OCI-LY7 (cell line): Measurements from ENCODE around the gene ACP7. TPM values are rescaled to one million over a fixed set of nuclear protein-coding genes. Genes with fewer than 3 reads are reported as not detected.
"Not testable (repeated sequence)": the region's sequence is repeated elsewhere in the genome, so short reads cannot be mapped to it uniquely, and the experiment has no call there.

Source experiments
- BruUV-seq: library from RNA; stranded (reverse); fragments of 400-500 nt; replicated peaks from 2 replicates; lab custom pipeline; 2021; lab: Mats Ljungman, UMichigan
- CTCF ChIA-PET: fragments of 300-600 bp; sonication (Branson Sonifier 250); formaldehyde crosslinking; loops from one replicate; lab custom pipeline; 2022; ENCODE audit warnings: antibody characterized with exemption; ENCODE audit not compliant: unreplicated experiment; lab: Charles Lee
- POLR2A ChIA-PET: fragments of 300-600 bp; sonication (Branson Sonifier 250); formaldehyde crosslinking; loops from one replicate; lab custom pipeline; 2022; ENCODE audit warnings: antibody characterized with exemption; lab: Charles Lee
- DNase-seq: peaks from one replicate; pipeline ENCODE4 v3.0.0-alpha.2; 2015; ENCODE audit warnings: low spot score
- H2AFZ ChIP-seq: fragments of 200-600 bp; sonication (generic), shearing (Covaris generic); 2 replicates; pipeline ENCODE4 v1.6.1; 2014; ENCODE audit warnings: mild to moderate bottlenecking, antibody characterized with exemption, low read length, moderate library complexity
- H3K27ac ChIP-seq: fragments of 200-600 bp; sonication (generic); 2 replicates; pipeline ENCODE4 v1.5.1; 2014; ENCODE audit warnings: mixed run types, low read depth, mild to moderate bottlenecking, moderate library complexity, low read length, inconsistent platforms; ENCODE audit not compliant: poor library complexity, severe bottlenecking
- H3K36me3 ChIP-seq: fragments of 200-600 bp; sonication (generic); 2 replicates; pipeline ENCODE4 v1.6.1; 2014; ENCODE audit warnings: mild to moderate bottlenecking, antibody characterized with exemption, low read length, moderate library complexity, mixed read lengths; ENCODE audit not compliant: insufficient read depth
- H3K4me1 ChIP-seq: fragments of 200-600 bp; sonication (generic); 2 replicates; pipeline ENCODE4 v1.5.1; 2014; ENCODE audit warnings: mild to moderate bottlenecking, low read length; ENCODE audit not compliant: insufficient read depth, poor library complexity, severe bottlenecking
- H3K4me2 ChIP-seq: fragments of 200-600 bp; sonication (generic); 2 replicates; pipeline ENCODE4 v1.6.1; 2014; ENCODE audit warnings: mild to moderate bottlenecking, low read length
- H3K4me3 ChIP-seq: fragments of 200-600 bp; sonication (generic); 2 replicates; pipeline ENCODE4 v1.5.1; 2014; ENCODE audit warnings: mild to moderate bottlenecking, low read depth, low read length; ENCODE audit not compliant: poor library complexity, severe bottlenecking
- H3K79me2 ChIP-seq: fragments of 200-600 bp; sonication (generic); 2 replicates; pipeline ENCODE4 v1.6.1; 2016; ENCODE audit warnings: low read depth, mild to moderate bottlenecking, low read length, moderate library complexity, mixed read lengths; ENCODE audit not compliant: insufficient read depth
- H3K9me2 ChIP-seq: fragments of 200-600 bp; sonication (generic); 2 replicates; pipeline ENCODE4 v1.6.1; 2016; ENCODE audit warnings: mild to moderate bottlenecking, low read length, mixed read lengths; ENCODE audit not compliant: insufficient read depth
- H3K9me3 ChIP-seq: fragments of 200-600 bp; sonication (generic); 2 replicates; pipeline ENCODE4 v1.6.1; 2014; ENCODE audit warnings: mild to moderate bottlenecking, mixed run types, low read length, mixed read lengths
- H4K20me1 ChIP-seq: fragments of 200-600 bp; sonication (generic); 2 replicates; pipeline ENCODE4 v1.6.1; 2014; ENCODE audit warnings: mild to moderate bottlenecking, antibody characterized with exemption, low read length, moderate library complexity, mixed read lengths; ENCODE audit not compliant: insufficient read depth
- CTCF ChIP-seq: fragments of 200-600 bp; sonication (generic); conservative IDR thresholded peaks from 2 replicates; pipeline ENCODE4 v1.5.1; 2014; ENCODE audit warnings: mild to moderate bottlenecking, antibody characterized with exemption, low read length, moderate library complexity, mixed read lengths
- EZH2phosphoT487 ChIP-seq: fragments of 200-600 bp; sonication (generic); IDR thresholded peaks from 2 replicates; pipeline ENCODE4 v1.6.1; 2018; ENCODE audit warnings: low read depth, borderline replicate concordance, mild to moderate bottlenecking, mixed run types, antibody characterized with exemption, low read length, moderate library complexity, mixed read lengths
- intact Hi-C: fragments of 100-400 bp; cut with micrococcal nuclease; formaldehyde crosslinking; loops from one replicate; pipeline ENCODE4 v1.10.0; 2022; ENCODE audit not compliant: unreplicated experiment
- total RNA-seq, 2 experiments: library from RNA; depleted of rRNA in 1 of 2; stranded (reverse); fragments of >200 nt in 1 of 2; shearing (Covaris generic) in 1 of 2; gene quantifications; 2 replicates each; pipeline ENCODE4 v1.2.3, GENCODE V29; 2014 to 2022

The ACP7 gene
- total RNA-seq, 2 experiments from 2014 or later, result not detected

- no peak for DNase-seq
- Histone ChIP-seq H4K20me1 (no peaks in the 10 kb centered on the region), H2AFZ (no peak overlapping the region), H3K4me1 (no peaks in the 10 kb centered on the region), H3K79me2 (no peaks in the 10 kb centered on the region), H3K4me2 (no peak overlapping the region), H3K27ac (no peak overlapping the region), H3K9me2 (no peaks in the 10 kb centered on the region), H3K4me3 (no peak overlapping the region), H3K9me3 (no peaks in the 10 kb centered on the region), H3K36me3 (no peaks in the 10 kb centered on the region)
- ChIA-PET CTCF (no interaction called here), POLR2A (no interaction called here)
- TF ChIP-seq EZH2phosphoT487 (no peak), CTCF (no peak)
- no TSS peak for BruUV-seq
- intact Hi-C loops, result no loop called here
Observed at GRCh38 chr19:39087907-39088686, 3.9 kb downstream of the ACP7 start.

- BruUV-seq, H3K4me3 ChIP-seq, DNase-seq, H3K9me3 ChIP-seq, H3K79me2 ChIP-seq, H3K9me2 ChIP-seq, H3K36me3 ChIP-seq, H3K27ac ChIP-seq, H3K4me1 ChIP-seq, H3K4me2 ChIP-seq, H4K20me1 ChIP-seq, intact Hi-C loops, H2AFZ ChIP-seq, CTCF ChIA-PET: not testable (repeated sequence)
- POLR2A ChIA-PET, result interaction anchor here (0.6 to 0.7 kb wide), 2 partner anchors 193 to 587 kb away, joined by 3 read pairs; no protein-coding TSS in a partner anchor
Observed at GRCh38 chr19:39090016-39090415, 5.8 kb downstream of the ACP7 start.

- Histone ChIP-seq H3K4me3 (no peak overlapping the region), H3K9me3 (no peaks in the 10 kb centered on the region), H2AFZ (no peak overlapping the region), H3K36me3 (no peaks in the 10 kb centered on the region), H3K4me2 (no peak overlapping the region), H3K4me1 (no peaks in the 10 kb centered on the region), H3K27ac (no peak overlapping the region), H4K20me1 (no peaks in the 10 kb centered on the region), H3K79me2 (no peaks in the 10 kb centered on the region), H3K9me2 (no peaks in the 10 kb centered on the region)
- no peak for DNase-seq
- intact Hi-C loops, result no loop called here
- TF ChIP-seq CTCF, result no peak
- TF ChIP-seq EZH2phosphoT487, result no peak
- ChIA-PET POLR2A (interaction anchor here (0.5 to 0.7 kb wide), 3 partner anchors 206 to 429 kb away, joined by 3 to 4 read pairs (median 4); no protein-coding TSS in a partner anchor), CTCF (interaction anchor here (0.5 kb wide), 1 partner anchor 283 kb away, joined by 3 read pairs; no protein-coding TSS in a partner anchor)
- no TSS peak for BruUV-seq
Observed at GRCh38 chr19:39090881-39091280, 6.7 kb downstream of the ACP7 start.

GRCh38 chr19:39095799-39096540, 11.8 kb downstream of the ACP7 start:
- BruUV-seq, H3K36me3 ChIP-seq, H3K4me2 ChIP-seq, H3K9me2 ChIP-seq, POLR2A ChIA-PET, H2AFZ ChIP-seq, H3K27ac ChIP-seq, intact Hi-C loops, H3K9me3 ChIP-seq, H3K4me3 ChIP-seq, DNase-seq, H3K4me1 ChIP-seq, CTCF ChIA-PET, H4K20me1 ChIP-seq, H3K79me2 ChIP-seq: not testable (repeated sequence)
